ENCODE data around the gene PODXL.
"Not testable (repeated sequence)": the region's sequence is repeated elsewhere in the genome, so short reads cannot be mapped to it uniquely, and the experiment has no call there.

The PODXL gene

GRCh38 chr7:131493081-131493480 lies 63.3 kb downstream of the PODXL start:
- no peak for ATAC-seq

GRCh38 chr7:131489881-131490280 lies 66.5 kb downstream of the PODXL start:
- DNase-seq (no peak), ATAC-seq (no peak)

More at GRCh38 chr7:131493081-131493480, 63.3 kb downstream of the PODXL start:
- no peak for DNase-seq

GRCh38 chr7:131489196-131489595 lies 67.2 kb downstream of the PODXL start:
- DNase-seq (no peak), ATAC-seq (no peak)

GRCh38 chr7:131488361-131488760 lies 68.1 kb downstream of the PODXL start:
- no peak for DNase-seq
- ATAC-seq, result no peak

DNA sequence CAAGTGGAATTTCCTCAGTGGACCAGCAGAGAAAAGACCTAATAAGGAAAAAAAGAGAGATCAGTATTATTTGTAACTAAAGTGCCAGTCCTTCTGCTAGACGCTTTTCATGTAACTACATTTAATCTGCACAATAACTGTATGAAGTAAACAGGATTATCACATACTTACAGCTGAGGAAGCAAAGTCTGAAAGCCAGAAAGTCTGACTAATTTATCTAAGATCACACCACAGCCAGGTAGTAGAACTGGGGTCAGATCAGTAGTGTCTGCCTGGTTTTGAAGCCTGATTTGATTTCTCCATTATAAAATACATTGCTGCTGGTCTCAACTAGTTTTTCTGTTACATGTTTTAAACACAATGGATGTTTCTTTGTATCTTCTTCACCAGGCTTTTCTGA lies 69.2 kb downstream of the PODXL start:
- DNase-seq, result no peak
- no peak for ATAC-seq

DNA sequence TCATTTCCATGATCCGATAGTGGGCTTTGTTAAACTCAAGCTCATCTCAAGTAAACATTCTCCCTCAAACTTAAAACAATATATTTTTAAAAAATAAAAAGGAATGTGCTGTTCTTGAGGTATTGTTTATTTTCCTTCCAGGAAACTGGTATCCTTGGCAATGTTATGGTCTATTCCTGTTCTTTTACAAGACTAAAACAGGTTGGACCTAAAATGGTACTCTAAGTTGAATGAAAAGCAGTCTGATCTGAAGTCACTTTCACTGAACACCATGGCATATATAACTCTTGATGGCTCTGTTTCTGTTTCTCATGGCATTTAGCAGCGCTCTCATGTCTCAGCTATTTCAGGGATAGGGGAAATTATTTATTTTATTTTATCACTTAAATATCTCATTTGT lies 70.1 kb downstream of the PODXL start:
- ATAC-seq, result no peak
- DNase-seq, result no peak

DNA sequence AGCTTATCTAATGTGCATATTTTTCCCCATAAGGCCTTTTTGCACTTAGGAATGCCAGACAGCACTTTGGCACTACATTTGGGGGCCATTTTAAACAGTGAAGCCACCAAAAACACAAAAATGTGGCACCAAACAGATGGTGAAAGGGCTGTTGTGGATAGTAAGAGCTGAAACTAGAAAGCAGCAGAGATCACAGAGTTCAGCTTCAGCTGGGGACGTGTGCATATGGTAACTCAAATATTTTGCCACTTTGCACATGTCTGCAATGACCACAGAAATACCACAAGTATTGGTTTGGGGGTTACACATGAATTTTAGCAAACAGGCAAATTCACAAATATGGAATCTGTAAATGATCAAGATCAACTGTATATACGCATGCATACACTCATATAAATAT lies 72.8 kb downstream of the PODXL start:
- ATAC-seq (no peak), DNase-seq (no peak)

DNA sequence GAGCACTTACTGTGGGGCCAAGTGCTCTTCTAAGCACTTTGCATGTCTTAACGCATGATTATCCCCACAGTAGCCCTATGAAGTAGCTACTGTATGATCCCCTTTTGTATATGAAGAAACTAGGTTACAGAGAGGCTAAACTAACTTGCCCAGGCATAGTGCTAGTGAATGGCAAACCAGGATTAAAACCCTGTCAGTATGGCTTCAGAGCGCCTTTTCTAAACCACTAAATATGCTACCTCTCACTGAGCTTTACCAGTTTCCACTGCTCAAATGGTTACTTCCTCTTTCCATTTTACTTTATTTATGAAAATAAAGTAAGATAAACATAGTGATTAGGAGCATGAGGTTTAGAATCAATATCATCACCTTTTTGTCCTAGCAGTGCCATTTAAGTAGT lies 73.6 kb downstream of the PODXL start:
- DNase-seq (no peak), ATAC-seq (no peak)

- no peak for DNase-seq
- no peak for ATAC-seq
Measured at GRCh38 chr7:131480384-131481315, 75.8 kb downstream of the PODXL start.

DNA sequence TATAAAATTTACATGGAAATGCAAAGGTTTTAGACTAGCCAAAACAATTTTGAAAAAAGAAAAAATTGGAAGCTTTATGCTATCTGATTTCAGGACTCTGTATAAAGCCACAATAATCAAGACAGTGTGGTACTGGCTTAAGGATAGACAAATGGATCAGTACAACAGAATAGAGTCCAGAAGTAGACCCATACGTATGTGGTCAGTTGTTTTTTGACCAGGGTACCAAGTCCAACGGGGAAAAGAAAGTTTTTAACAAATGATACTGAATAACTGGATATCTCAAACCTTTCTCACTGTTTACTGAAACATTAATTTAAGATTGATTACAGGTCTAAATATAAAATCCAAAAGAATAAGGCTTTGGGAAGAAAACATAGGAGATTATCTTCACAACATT lies 79.7 kb downstream of the PODXL start:
- DNase-seq (no peak), ATAC-seq (no peak)

DNA sequence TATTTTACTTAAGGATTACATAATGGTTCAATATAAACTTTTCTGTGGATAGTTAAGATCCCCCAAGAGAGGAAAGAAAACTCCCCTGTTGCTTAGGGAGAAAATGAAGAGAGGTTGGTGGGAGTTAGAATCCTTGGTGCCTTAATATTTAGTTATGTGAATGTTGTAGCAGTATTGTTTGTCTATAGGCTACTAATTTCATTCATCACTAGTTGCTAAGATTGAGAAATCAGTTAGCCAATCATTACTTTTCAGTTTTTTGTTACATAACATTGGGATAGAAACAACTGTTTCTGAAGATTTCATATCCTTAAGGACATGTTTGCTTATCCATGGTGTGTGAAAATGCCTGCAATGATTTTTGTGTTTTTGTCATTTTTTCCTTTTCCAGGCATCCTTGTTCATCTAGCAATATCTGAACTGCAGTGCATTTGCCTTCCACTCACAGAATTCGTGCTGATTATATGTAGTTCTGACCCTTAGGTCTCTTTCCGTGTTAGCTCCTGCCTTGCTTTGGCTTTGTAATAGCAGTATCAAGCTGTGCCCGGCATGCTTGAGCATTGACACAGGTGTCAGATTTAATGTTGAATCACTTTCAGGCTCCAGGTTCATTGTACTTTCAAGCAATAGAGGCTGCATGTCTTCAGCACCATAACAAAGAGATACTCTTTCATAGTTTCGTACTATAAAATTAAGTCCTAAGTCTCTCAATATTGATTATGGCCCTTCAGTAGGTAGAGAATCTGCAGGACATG lies 85.0 kb downstream of the PODXL start:
- ATAC-seq (no peak), DNase-seq (no peak)

GRCh38 chr7:131467788-131468187 lies 88.6 kb downstream of the PODXL start:
- no peak for ATAC-seq
- no peak for DNase-seq

- DNase-seq (no peak), ATAC-seq (no peak)
Measured at GRCh38 chr7:131466735-131467365, 89.6 kb downstream of the PODXL start.

- not testable (repeated sequence) for DNase-seq, ATAC-seq
Measured at GRCh38 chr7:131462715-131463114, 93.7 kb downstream of the PODXL start.

DNA sequence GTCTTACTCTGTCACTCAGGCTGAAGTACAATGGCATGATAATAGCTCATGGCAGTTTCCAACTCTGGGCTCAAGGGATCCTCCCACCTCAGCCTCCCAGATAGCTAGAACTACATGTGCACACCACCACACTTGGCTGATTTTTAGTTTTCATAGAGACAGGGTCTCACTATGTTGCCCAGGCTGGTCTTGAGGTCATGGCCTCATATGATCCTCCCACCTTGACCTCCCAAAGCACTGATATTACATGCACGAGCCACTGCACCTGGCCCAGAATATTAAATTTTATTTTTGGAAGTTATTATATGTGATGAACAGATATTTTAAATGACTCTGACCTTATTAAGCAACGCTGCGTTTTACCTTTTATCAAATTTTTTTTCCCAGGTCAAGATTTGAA lies 94.4 kb downstream of the PODXL start:
- DNase-seq, result no peak
- no peak for ATAC-seq

- DNase-seq (no peak), ATAC-seq (no peak)
Measured at GRCh38 chr7:131459256-131459655, 97.2 kb downstream of the PODXL start.

DNA sequence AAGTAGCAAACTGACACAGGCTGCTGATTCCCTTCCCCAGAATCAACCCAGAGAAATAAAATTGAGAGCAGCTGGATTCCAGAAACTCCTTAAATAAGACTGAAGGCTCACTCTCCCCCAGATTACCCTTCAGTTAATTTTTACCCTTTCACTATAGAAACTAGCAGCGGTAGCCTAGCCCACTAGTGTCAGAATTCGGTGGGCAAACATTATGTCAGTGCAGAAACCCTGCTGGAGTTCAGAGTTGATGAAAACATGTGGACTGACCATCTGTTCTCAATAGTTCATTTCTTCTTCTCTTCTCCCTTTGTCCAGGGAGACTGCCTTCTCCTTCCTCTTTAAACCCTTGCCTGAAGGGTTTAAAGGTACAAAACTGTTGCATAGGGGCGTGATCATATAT lies 100.1 kb downstream of the PODXL start:
- ATAC-seq, result no peak

DNA sequence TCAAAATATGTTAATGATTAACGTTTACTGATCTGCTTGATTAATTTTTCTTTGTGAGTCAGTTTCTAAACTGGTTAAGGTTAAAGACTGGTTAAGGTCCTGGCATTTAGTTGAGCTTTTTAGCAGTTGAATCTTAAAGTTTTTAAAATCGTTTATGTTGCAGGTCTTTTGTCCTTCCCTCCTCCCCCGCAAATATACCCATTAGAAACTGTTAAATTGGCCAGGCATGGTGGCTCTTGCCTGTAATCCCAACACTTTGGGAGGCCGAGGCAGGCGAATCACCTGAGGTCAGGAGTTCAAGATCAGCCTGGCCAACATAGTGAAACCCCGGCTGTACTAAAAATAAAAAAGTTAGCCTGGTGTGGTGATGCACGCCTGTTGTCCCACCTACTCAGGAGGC lies 100.9 kb downstream of the PODXL start:
- ATAC-seq (no peak), DNase-seq (no peak)

More for the DNA sequence above, 100.1 kb downstream of the PODXL start:
- DNase-seq, result no peak

DNA sequence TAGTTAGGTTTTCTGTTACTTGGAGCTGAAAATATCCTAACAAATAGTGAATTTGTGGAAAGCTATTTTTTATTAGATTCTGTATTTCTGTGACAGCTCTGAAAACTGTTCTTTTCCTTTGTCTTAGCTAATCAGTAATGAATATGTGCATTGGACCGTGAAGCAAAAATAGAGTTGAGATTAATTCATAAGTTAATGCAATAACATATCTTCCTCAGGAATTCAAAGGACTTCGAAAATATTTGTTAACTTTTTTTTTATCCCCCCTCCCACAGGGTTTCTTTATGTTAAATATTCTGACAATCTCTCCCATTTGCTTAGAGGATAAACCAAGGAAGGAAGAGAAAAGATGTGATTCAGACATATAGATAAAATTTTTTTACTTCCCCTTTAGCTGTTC lies 101.4 kb downstream of the PODXL start:
- ATAC-seq (no peak), DNase-seq (no peak)

DNA sequence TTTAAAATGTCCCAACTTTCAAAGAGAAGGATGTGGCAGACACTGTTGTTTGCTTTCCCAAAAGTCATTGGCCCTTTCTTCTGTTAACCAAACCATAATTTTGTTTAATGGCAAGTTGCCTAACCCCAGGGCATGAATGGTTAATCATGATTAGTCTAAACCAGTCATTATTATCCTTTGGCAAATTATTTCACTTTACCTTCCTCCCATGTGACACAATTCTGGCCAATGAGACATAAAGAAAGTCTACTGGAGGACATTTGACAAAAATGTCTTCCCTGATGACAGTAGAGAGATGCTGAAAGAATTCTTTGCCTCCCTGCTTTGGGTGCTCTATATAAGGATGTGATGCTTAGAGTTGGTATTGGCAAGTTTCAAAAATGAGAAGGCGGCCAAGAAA lies 101.9 kb downstream of the PODXL start:
- ATAC-seq, result no peak
- DNase-seq, result no peak

Data from stimulated activated naive CD8-positive, alpha-beta T cell treated with anti-CD3 and anti-CD28 coated beads, Interleukin-15, Interleukin-2, amounts not matched to agents 100 U/mL and 50 U/mL, for 24 hours (primary cell).